Renal pelvis (tissue), 3 donors: Measurements from ENCODE around the gene SDC4. TPM values are rescaled to one million over a fixed set of nuclear protein-coding genes. Genes with fewer than 3 reads are reported as not detected.

ENCODE experiments used
- polyA plus RNA-seq, 3 donors: library from polyadenylated mRNA; unstranded; fragments of 120-200 nt; gene quantifications; one replicate each; pipeline ENCODE4 v1.2.1, GENCODE V29; 2013; ENCODE audit not compliant: insufficient read length in 3 of 3

Gene SDC4
- polyA plus RNA-seq, 3 donors = 136 to 187 (median 157) TPM

Other genes with a start within 250 kb of the SDC4 start
- gene KCNS1, start 247.3 kb downstream of the SDC4 start, polyA plus RNA-seq = under 1 TPM; 0.43 to 0.77 (median 0.55) TPM
- not detected for gene WFDC5, start 233.2 kb downstream of the SDC4 start, polyA plus RNA-seq
- not detected for gene WFDC12, start 224.0 kb downstream of the SDC4 start, polyA plus RNA-seq
- not detected for gene PI3, start 173.5 kb downstream of the SDC4 start, polyA plus RNA-seq
- gene SEMG1, start 141.4 kb downstream of the SDC4 start, polyA plus RNA-seq = under 1 TPM in 1 of 3 donors, not detected in 2; 0.16 TPM
- under 1 TPM in 1 of 3 donors, not detected in 2; 0.10 TPM for gene SEMG2, start 127.1 kb downstream of the SDC4 start, polyA plus RNA-seq
- gene SLPI, start 93.9 kb downstream of the SDC4 start, polyA plus RNA-seq = under 1 TPM in 2 of 3 donors, not detected in 1; 0.28 to 0.69 TPM
- gene RBPJL, start 41.6 kb downstream of the SDC4 start, polyA plus RNA-seq = not detected
- under 1 TPM; 0.21 to 0.43 (median 0.34) TPM for gene MATN4, start 40.1 kb downstream of the SDC4 start, polyA plus RNA-seq
- 10 to 100 TPM; 32.0 to 36.5 (median 36.1) TPM for gene SYS1, start 14.7 kb upstream of the SDC4 start, polyA plus RNA-seq
- 1 to 10 TPM; 1.3 to 3.0 (median 2.0) TPM for gene TP53TG5, start 29.9 kb upstream of the SDC4 start, polyA plus RNA-seq
- gene DBNDD2, start 59.9 kb upstream of the SDC4 start, polyA plus RNA-seq = 10 to 100 TPM; 24.3 to 25.7 (median 24.8) TPM
- gene PIGT, start 67.7 kb upstream of the SDC4 start, polyA plus RNA-seq = 10 to 100 TPM; 98.2 to 99.1 (median 98.8) TPM
- 100 to 1,000 TPM; 204 to 219 (median 205) TPM for gene WFDC2, start 121.3 kb upstream of the SDC4 start, polyA plus RNA-seq
- not detected for gene SPINT3, start 167.2 kb upstream of the SDC4 start, polyA plus RNA-seq
- under 1 TPM in 1 of 3 donors, not detected in 2; 0.37 TPM for gene WFDC6, start 191.1 kb upstream of the SDC4 start, polyA plus RNA-seq
- under 1 TPM; 0.20 to 0.47 (median 0.36) TPM for gene EPPIN, start 199.0 kb upstream of the SDC4 start, polyA plus RNA-seq
- gene WFDC8, start 230.9 kb upstream of the SDC4 start, polyA plus RNA-seq = under 1 TPM in 1 of 3 donors, not detected in 2; 0.24 TPM